Panc1 (cell line): Measurements from ENCODE around the gene TBC1D16. TPM values are rescaled to one million over a fixed set of nuclear protein-coding genes. Genes with fewer than 3 reads are reported as not detected.

Source experiments
- ATAC-seq: fragments of 200-7000 bp; cut with Tn5 transposase; 2 replicates; pipeline ENCODE4 v1.9.1; 2020; ENCODE audit warnings: mild to moderate bottlenecking, moderate library complexity
- BruUV-seq: library from RNA; stranded (reverse); fragments of 400-500 nt; replicated peaks from 2 replicates; lab custom pipeline; 2021; lab: Mats Ljungman, UMichigan
- CTCF ChIA-PET: fragments of 300-600 bp; sonication (Branson Sonifier 250); formaldehyde crosslinking; loops from one replicate; lab custom pipeline; 2022; ENCODE audit warnings: antibody characterized with exemption; lab: Charles Lee
- POLR2A ChIA-PET: fragments of 300-600 bp; sonication (Branson Sonifier 250); formaldehyde crosslinking; loops from one replicate; lab custom pipeline; 2022; ENCODE audit warnings: antibody characterized with exemption; lab: Charles Lee
- DNase-seq: peaks from one replicate; pipeline ENCODE4 v3.0.0-alpha.2; 2010; ENCODE audit warnings: low read depth, low spot score
- H3K27ac ChIP-seq: 2 replicates; pipeline ENCODE4 v1.5.1; 2011; ENCODE audit warnings: mild to moderate bottlenecking, low read length, inconsistent platforms
- H3K27me3 ChIP-seq: fragments of 200-500 bp; sonication (Bioruptor generic); 2 replicates; pipeline ENCODE4 v1.6.0; 2014; ENCODE audit warnings: low read length, inconsistent platforms; ENCODE audit not compliant: control insufficient read depth, insufficient read depth
- H3K36me3 ChIP-seq: fragments of 200-500 bp; sonication (Bioruptor generic); 2 replicates; pipeline ENCODE4 v1.5.1; 2014; ENCODE audit warnings: inconsistent platforms, mild to moderate bottlenecking, low read length, moderate library complexity; ENCODE audit not compliant: control insufficient read depth, insufficient read depth
- H3K4me1 ChIP-seq: 2 replicates; pipeline ENCODE4 v1.5.1; 2011; ENCODE audit warnings: inconsistent platforms, mild to moderate bottlenecking, low read length, moderate library complexity; ENCODE audit not compliant: control insufficient read depth, insufficient read depth
- H3K4me3 ChIP-seq, 2 experiments: 2 replicates each; pipeline ENCODE4 v1.5.1; 2011 to 2012; ENCODE audit warnings: low read depth in 2 of 2, low read length in 2 of 2, mild to moderate bottlenecking in 2 of 2, inconsistent platforms in 1 of 2, moderate library complexity in 1 of 2
- H3K9me3 ChIP-seq: fragments of 200-500 bp; sonication (Bioruptor generic); 2 replicates; pipeline ENCODE4 v1.5.1; 2014; ENCODE audit warnings: low read depth, mild to moderate bottlenecking, inconsistent platforms, low read length, moderate library complexity; ENCODE audit not compliant: control insufficient read depth, insufficient read depth
- POLR2AphosphoS5 ChIP-seq: IDR thresholded peaks from 2 replicates; pipeline ENCODE4 v1.6.1; 2012; ENCODE audit warnings: mild to moderate bottlenecking, low read depth, low read length, moderate library complexity
- SIN3A ChIP-seq: IDR thresholded peaks from 2 replicates; pipeline ENCODE4 v1.6.1; 2012; ENCODE audit warnings: low read depth, mild to moderate bottlenecking, low read length, moderate library complexity, borderline replicate concordance; ENCODE audit not compliant: insufficient read depth
- TCF7L2 ChIP-seq: IDR thresholded peaks from 2 replicates; pipeline ENCODE4 v1.6.1; 2011; ENCODE audit warnings: mild to moderate bottlenecking, low read depth, low read length, inconsistent platforms
- in situ Hi-C: cut with HindIII; loops from 2 replicates; pipeline ENCODE4 v1.10.0; 2016; ENCODE audit warnings: low sequenced_read_pairs, low pct_unique_long_range_greater_than_20kb
- intact Hi-C: fragments of 100-400 bp; cut with micrococcal nuclease; formaldehyde crosslinking; loops from one replicate; pipeline ENCODE4 v1.10.0; 2022; ENCODE audit not compliant: unreplicated experiment
- total RNA-seq: library from RNA; stranded (reverse); gene quantifications from one replicate; pipeline ENCODE4 v1.2.1, GENCODE V29; 2021; ENCODE audit not compliant: unreplicated experiment
- TF ChIP-seq, protein P1 (sequence below): fragments of 450-650 bp; IDR thresholded peaks from 2 replicates; pipeline ENCODE4 v1.5.1; 2017; ENCODE audit warnings: mild to moderate bottlenecking
- TF ChIP-seq, protein P2 (sequence below), 2 experiments: IDR thresholded peaks; 2 replicates each; pipeline ENCODE4 v1.6.1; 2011 to 2012; ENCODE audit warnings: low read depth in 2 of 2, control low read depth in 1 of 2, low read length in 1 of 2, mild to moderate bottlenecking in 1 of 2, moderate library complexity in 1 of 2; ENCODE audit not compliant: insufficient read depth in 1 of 2

TBC1D16 gene
- total RNA-seq, 1 experiment from 2014 or later: 41.6 TPM

DNA sequence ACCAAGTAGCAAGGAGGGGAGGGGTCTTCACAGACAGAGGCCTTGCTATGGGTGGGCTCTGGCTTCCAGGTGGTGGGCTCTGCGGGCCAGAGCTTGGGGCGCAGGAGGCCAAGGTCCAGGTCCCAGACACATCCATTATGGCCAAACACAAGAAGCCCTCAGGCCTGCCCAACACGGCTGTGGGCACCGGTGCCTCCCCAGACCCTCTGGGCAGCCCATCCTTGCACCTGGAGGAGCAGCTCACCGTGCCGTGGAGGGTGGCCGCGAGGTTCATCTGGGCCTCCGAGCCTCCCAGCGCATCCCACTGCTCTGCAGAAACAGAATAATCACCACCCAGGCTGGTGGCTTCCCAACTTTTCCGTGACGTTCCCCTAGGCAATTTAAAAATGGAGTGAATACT, 55.9 kb downstream of the TBC1D16 start:
- no peak for ATAC-seq
- TF ChIP-seq POLR2AphosphoS5 (no peak), TCF7L2 (no peak), SIN3A (no peak)
- TF ChIP-seq, protein P1, sequence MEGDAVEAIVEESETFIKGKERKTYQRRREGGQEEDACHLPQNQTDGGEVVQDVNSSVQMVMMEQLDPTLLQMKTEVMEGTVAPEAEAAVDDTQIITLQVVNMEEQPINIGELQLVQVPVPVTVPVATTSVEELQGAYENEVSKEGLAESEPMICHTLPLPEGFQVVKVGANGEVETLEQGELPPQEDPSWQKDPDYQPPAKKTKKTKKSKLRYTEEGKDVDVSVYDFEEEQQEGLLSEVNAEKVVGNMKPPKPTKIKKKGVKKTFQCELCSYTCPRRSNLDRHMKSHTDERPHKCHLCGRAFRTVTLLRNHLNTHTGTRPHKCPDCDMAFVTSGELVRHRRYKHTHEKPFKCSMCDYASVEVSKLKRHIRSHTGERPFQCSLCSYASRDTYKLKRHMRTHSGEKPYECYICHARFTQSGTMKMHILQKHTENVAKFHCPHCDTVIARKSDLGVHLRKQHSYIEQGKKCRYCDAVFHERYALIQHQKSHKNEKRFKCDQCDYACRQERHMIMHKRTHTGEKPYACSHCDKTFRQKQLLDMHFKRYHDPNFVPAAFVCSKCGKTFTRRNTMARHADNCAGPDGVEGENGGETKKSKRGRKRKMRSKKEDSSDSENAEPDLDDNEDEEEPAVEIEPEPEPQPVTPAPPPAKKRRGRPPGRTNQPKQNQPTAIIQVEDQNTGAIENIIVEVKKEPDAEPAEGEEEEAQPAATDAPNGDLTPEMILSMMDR: no peak
- TF ChIP-seq, protein P2, sequence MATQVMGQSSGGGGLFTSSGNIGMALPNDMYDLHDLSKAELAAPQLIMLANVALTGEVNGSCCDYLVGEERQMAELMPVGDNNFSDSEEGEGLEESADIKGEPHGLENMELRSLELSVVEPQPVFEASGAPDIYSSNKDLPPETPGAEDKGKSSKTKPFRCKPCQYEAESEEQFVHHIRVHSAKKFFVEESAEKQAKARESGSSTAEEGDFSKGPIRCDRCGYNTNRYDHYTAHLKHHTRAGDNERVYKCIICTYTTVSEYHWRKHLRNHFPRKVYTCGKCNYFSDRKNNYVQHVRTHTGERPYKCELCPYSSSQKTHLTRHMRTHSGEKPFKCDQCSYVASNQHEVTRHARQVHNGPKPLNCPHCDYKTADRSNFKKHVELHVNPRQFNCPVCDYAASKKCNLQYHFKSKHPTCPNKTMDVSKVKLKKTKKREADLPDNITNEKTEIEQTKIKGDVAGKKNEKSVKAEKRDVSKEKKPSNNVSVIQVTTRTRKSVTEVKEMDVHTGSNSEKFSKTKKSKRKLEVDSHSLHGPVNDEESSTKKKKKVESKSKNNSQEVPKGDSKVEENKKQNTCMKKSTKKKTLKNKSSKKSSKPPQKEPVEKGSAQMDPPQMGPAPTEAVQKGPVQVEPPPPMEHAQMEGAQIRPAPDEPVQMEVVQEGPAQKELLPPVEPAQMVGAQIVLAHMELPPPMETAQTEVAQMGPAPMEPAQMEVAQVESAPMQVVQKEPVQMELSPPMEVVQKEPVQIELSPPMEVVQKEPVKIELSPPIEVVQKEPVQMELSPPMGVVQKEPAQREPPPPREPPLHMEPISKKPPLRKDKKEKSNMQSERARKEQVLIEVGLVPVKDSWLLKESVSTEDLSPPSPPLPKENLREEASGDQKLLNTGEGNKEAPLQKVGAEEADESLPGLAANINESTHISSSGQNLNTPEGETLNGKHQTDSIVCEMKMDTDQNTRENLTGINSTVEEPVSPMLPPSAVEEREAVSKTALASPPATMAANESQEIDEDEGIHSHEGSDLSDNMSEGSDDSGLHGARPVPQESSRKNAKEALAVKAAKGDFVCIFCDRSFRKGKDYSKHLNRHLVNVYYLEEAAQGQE (IDR thresholded peaks at IDR 0.05; ENCODE audit: insufficient read depth in 1 of 2, low read depth in 2 of 2, low read length in 1 of 2): no peak
- H3K27me3 ChIP-seq: no peaks in the 10 kb centered on the region
- no peaks in the 10 kb centered on the region for H3K4me1 ChIP-seq
- no TSS peak for BruUV-seq
- intact Hi-C loops: no loop called here
- ChIA-PET CTCF (no interaction called here), POLR2A (no interaction called here)
- H3K9me3 ChIP-seq: no peaks in the 10 kb centered on the region
- in situ Hi-C loops: loop anchor here (25.0 kb wide), 2 partner anchors 118 to 193 kb away; partner anchors contain the start of genes CBX2 and CBX8
- no peak for DNase-seq
- H3K27ac ChIP-seq: no peak overlapping the region
- H3K36me3 ChIP-seq: no peaks in the 10 kb centered on the region
- H3K4me3 ChIP-seq: no peak overlapping the region

DNA sequence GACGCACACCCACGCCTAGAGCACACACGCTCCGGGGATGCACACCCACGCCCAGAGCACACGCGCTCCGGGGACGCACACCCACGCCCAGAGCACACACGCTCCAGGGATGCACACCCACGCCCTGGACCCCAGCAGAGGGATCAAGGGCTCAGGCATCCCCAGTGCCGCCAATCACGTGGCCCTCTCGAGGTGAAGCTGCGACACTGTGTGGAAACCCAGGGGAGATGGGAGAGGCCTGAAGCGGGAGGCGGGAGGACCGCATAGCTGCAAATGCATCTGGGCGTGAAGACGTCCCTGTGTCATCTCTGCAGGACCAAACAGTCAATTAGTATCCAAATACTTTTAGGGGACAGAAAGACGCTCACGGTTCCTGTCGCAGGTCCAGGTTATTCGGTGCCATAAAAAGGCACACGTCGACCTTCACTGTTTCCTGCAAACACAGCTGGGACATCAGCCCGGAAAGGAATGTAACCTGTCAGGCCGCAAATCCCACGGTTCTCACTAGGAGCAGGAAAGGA, 56.4 kb downstream of the TBC1D16 start:
- Histone ChIP-seq H3K4me3 (no peak overlapping the region), H3K27me3 (no peaks in the 10 kb centered on the region), H3K27ac (no peak overlapping the region), H3K36me3 (no peaks in the 10 kb centered on the region), H3K9me3 (no peaks in the 10 kb centered on the region), H3K4me1 (no peaks in the 10 kb centered on the region)
- intact Hi-C loops: no loop called here
- no TSS peak for BruUV-seq
- ATAC-seq (no peak), DNase-seq (no peak)
- POLR2A ChIA-PET: no interaction called here
- TF ChIP-seq, protein P2 (IDR thresholded peaks at IDR 0.05; ENCODE audit: insufficient read depth in 1 of 2, low read depth in 2 of 2, low read length in 1 of 2): no peak
- no peak for TF ChIP-seq POLR2AphosphoS5
- TF ChIP-seq, protein P1: no peak
- no peak for TF ChIP-seq TCF7L2
- no peak for TF ChIP-seq SIN3A
- CTCF ChIA-PET: no interaction called here
- in situ Hi-C loops: loop anchor here (25.0 kb wide), 2 partner anchors 117 to 192 kb away; partner anchors contain the start of genes CBX2 and CBX8
